NB4 (cell line): Measurements from ENCODE around the gene KCNMB2.

Experiments
- CTCF ChIP-seq: IDR thresholded peaks from one replicate; pipeline ENCODE4 v1.5.1; 2012; ENCODE audit warnings: low read depth, low read length
- POLR2A ChIP-seq: IDR thresholded peaks from 2 replicates; pipeline ENCODE4 v1.6.1; 2011; ENCODE audit warnings: mild to moderate bottlenecking; ENCODE audit not compliant: insufficient read length; ENCODE audit errors: extremely low read depth

GRCh38 chr3:178749471-178749870, 213.2 kb downstream of the KCNMB2 start:
- no peak for TF ChIP-seq POLR2A
- TF ChIP-seq CTCF, result no peak
